Erythroblast (primary cell): Measurements from ENCODE around the gene NDUFS6.

ENCODE experiments used
- GATA1 ChIP-seq: IDR thresholded peaks from 2 replicates; pipeline ENCODE4 v1.6.1; 2011; ENCODE audit warnings: low read depth, mild to moderate bottlenecking, control low read depth, low read length, moderate library complexity
- POLR2A ChIP-seq: IDR thresholded peaks from 2 replicates; pipeline ENCODE4 v1.6.1; 2011; ENCODE audit warnings: mild to moderate bottlenecking, low read length

- TF ChIP-seq GATA1 (no peak), POLR2A (no peak)
Measured at GRCh38 chr5:1787472-1788047, 13.6 kb upstream of the NDUFS6 start.
